ENCODE measurements around the gene UGT2B28.
"Not testable (repeated sequence)": the region's sequence is repeated elsewhere in the genome, so short reads cannot be mapped to it uniquely, and the experiment has no call there.

The UGT2B28 gene

DNA sequence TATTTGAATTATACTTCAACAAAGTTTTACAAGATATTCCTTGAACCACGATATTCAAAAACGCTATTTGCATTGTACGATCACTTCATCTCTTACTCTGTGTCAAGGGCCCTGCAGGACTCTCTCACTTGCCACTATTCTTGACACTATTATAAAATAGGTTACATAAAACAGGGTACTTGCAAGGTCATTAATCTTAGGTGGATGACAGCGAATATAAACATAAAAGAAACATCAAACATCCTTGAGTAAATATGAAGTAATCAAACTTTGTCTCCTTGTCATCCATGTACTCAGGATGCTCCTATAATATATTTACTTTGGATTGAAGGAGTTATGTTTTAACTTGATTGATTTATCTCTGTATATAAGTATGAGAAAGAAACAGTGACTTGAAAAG lies at the start of gene UGT2B28:
UGT2B28 (plus strand) TSS at position 395 of the 400 bp plus-strand sequence. CDS start 26 bp downstream, outside the sequence.
- not testable (repeated sequence) for DNase-seq (ENCODE audit: low read depth)

DNA sequence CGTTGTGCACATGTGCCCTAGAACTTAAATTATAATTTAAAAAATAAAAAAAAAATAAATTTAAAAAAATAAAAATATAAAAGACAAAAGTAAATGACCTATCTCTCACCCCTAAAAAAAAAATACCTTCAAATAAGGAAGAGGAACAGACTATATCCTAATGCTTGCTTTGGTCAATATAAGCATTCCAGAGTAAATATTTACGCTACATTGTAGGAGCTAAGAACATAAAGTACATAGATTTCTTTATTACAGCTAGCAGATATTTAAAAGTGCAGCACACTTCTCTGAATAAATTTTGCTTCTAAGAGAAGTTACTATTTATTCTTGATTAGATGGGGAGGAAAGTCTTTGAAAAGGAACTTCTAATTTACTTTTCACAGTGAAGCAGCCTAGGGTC lies 41.2 kb upstream of the UGT2B28 start:
- no peak for DNase-seq (ENCODE audit: low read depth)

DNA sequence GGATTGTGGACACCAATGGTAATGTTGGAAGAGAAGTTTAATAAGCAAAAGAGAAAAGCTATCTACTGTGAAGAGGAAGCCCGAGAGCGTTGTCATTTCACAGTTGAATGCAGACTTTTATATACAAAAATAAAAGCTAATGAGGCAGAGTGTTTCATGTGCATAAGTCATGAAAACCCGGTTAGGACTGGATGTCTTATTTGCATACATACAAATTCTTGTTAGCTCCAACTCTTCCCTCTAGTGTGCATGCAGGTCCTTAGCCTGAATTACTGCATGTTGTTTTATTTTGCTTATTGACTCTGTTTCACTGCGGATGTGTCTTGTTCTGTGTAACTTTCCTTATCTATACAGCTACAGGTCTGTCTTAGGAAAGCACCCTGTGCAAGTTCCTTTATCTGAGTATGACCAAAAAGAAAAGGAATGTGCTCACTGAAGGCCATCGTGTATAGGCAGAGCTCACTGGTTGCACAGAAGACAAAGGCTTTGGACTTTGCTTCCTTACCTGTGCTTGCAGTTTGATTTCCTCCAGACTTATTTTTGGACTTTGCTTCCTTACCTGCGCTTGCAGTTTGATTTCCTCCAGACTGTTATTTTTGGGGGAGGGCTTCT lies 40.6 kb upstream of the UGT2B28 start:
- no peak for DNase-seq (ENCODE audit: low read depth)

DNA sequence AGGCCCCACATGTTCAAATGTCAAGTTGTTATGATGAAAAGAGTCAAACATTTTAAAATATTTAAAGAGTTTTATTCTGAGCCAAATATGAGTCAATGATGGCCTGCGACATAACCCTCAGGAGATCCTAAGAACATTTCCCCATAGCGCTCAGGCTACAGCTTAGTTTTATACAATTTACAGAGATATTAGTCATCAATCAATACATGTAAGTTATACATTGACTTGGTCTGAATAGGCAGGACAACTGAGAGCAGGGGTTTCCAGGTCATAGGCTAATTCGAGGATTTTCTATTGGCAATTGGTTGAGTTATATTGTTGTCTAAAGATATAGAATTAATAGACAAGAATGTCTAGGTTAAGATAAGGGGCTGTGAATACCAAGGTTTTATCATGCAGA lies 39.5 kb upstream of the UGT2B28 start:
- not testable (repeated sequence) for DNase-seq (ENCODE audit: low read depth)

DNA sequence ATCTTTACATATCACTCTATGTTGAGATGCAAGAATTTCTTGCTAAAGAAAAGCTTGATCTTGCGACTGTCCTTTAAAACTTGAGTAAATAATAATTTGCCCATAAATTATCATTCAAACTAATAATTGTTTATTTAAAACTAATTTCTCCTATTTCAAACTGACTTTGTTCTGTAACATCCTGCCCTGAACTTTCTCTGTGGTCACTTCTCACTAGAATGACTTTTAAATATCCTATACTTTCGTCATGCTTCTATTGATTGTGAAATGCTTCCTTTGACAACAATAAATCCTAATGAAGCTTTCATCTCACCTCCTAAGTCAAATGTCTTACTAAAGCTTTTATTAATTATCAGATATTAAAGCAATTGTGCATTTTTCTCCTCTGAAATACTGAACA lies 38.5 kb upstream of the UGT2B28 start:
- DNase-seq (ENCODE audit: low read depth): not testable (repeated sequence)

DNA sequence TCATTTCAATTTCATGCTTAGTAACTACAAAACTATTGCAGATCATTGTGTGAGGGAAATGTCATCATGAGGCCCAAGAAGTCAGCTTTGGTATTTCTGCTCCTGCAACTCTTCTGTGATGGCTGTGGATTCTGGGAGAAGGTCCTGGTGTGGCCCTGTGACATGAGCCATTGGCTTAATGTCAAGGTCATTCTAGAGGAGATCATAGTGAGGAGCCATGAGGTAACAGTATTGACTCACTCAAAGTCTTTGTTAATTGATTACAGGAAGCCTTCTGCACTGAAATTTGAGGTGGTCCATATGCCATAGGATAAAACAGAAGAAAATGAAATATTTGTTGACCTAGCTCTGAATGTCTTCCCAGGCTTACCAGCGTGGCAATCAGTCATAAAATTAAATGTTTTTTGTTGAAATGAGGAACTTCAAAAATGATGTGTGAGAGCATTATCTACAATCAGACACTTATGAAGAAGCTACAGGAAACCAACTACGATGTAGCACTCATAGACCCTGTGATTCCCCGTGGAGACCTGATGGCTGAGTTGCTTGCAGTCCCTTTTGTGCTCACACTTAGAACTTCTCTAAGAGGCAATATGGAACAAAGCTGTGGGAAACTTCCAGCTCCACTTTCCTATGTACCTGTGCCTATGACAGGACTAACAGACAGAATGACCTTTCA lies 37.6 kb upstream of the UGT2B28 start:
- not testable (repeated sequence) for DNase-seq (ENCODE audit: low read depth)

DNA sequence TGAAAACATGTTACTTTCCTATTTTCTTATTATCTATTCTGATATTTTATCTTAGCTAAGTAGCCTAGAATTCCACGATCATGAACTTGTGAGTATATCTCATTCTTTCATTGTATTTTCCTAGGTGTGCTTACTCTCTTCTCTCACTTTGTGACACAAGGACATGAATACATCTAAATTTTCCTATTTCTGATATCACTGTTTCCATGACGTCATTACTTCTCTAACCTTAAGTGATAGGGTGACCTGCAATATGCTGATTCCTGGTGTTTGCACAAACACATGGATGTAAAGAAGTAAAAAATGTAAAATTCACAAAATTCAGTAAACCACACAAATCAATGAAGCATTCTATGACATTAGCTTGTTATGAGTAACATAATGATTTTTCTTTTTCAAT lies 29.4 kb upstream of the UGT2B28 start:
- DNase-seq (ENCODE audit: low read depth): not testable (repeated sequence)

DNA sequence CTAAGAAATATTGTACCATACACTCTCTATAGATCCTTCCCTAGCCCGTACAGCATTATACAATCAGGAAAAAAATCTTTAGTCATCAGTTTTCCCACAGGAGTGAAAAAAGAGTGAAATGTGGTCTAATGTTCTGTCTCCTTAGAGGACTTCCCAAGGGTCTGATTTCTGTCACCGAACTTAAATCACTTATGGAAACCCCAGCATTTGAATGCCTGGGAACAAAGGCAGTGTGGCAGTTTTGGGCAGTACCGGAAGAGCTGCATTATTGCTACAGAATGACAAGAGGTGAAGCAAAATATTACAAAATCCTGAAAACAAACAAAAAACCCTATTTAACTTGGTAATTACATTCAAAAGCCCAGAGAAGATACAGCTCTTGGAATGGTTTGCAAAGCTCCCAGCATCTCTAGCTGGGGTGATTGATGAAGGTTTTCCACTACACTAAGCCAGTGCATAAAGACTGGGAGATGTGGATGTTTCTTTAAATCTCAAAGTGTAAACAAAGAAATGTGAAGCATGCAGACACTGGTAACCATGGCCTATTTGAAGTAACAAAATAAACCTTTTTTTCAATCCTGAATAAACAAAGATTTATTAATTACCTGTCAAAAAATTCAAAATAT lies 27.0 kb upstream of the UGT2B28 start:
- DNase-seq (ENCODE audit: low read depth): not testable (repeated sequence)

DNA sequence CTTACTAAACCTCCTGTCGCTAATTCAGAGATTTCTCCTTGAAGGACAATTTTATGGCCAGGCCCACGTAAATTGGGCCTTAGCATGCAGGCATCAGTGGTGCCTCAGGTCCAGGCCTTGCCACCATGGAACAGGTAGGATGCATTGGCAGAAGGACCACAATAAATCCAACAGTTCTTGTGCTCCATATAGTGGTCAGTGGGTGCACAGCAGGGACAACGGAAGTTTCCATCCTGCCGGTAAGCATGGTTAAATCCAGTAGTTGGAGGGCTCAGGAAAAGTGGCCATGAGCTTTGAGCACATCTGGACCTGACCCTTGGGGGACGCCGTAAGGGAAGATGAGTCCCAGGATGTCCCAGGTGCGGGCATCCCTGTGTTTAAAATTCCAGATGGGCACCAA lies 11.7 kb upstream of the UGT2B28 start:
- DNase-seq (ENCODE audit: low read depth): not testable (repeated sequence)

DNA sequence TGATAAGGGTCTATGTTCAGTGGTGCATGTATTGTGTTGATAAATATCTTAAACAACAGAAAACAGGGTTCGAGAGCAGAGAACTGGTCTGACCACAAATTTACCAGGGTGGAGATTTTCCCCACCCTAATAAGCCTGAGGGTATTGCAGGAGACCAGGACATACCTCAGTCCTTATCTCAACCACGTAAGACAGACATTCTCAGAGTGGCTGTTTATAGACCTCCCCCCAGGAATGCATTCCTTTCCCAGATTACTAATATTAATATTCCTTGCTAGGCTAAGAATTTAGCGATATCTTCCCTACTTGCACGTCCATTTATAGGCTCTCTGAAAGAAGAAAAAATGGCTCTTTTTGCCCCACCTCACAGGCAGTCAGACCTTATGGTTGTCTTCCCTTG lies 16.1 kb downstream of the UGT2B28 start:
- DNase-seq (ENCODE audit: low read depth): not testable (repeated sequence)

DNA sequence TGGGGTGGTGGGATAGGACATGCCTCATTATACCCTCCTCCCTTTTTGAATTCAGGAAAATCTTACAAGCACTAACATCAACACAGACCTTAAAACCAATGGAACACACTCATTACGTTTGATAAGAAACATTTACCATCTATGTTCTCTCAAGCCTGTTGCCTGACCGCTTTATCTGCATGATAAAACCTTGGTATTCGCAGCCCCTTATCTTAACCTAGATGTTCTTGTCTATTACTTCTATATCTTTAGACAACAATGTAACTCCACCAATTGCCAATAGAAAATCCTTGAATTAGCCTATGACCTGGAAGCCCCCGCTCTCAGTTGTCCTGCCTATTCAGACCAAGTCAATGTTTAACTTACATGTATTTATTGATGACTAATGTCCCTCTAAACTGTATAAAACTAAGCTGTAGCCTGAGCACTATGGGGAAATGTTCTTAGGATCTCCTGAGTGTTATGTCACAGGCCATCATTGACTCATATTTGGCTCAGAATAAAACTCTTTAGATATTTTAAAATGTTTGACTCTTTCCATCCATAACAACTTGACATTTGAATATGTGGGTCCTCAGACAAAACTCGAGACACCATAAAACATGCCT lies 28.3 kb downstream of the UGT2B28 start:
- not testable (repeated sequence) for DNase-seq (ENCODE audit: low read depth)

DNA sequence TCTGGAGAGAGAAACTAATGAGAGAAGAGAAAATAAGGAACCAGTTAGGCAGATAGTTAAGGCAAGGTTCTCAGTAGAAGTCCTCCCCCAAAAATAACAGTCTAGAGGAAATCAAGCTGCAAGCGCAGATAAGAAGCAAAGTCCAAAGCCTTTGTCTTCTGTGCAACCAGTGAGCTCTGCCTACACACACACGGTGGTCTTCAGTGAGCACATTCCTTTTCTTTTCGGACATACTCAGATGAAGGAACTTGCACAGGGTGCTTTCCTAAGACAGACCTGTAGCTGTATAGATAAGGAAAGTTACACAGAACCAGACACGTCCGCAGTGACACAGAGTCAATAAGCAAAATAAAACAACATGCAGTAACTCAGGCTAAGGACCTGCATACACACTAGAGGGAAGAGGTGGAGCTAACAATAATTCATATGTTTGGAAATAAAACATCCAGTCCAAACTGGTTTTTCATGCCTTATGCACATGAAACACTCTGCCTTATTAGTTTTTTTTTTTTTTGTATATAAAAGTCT lies 29.3 kb downstream of the UGT2B28 start:
- DNase-seq (ENCODE audit: low read depth): not testable (repeated sequence)

DNA sequence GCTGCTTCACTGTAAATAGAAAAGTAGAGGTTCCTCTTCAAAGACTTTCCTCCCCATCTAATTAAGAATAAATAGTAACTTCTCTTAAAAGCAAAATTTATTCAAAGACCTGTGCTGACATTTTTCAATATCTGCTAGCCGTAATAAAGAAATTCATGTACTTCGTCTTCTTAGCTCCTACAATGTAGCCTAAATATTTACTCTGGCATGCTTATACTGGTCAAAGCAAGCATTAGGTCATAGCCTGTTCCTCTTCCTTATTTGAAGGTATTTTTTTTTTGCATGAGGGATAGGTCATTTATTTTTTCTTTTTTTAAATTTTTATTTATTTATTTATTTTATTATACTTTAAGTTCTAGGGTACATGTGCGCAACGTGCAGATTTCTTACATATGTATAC lies 30.0 kb downstream of the UGT2B28 start:
- not testable (repeated sequence) for DNase-seq (ENCODE audit: low read depth)

DNA sequence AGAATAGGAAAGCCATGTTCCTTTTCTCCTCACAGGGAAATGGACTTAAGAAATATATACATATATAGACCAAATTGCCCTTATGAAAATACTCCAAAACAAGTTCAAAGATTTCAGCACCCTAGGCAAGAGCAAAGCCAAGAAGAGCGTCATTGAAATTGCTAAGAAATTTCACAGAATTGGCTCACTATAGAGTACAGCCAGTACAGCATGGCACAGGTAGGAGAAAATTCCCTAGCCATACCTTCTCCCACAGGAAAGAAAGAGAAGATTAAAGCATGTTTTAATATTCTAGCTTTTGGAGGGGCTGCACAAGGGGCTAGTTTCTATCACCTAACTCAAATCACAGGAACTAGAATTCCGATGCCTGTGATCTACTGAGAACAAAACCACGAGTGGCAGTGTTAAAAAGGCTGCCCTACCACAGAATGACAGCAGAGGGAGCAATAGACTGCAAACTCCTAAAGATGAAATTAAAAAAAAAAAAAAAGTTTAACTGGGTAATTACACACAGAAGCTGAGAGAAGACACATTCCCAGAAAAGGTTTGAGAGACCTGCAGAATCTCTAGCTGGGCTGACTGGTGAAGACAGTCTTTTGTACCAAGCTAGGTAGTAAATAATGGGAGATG lies 37.5 kb downstream of the UGT2B28 start:
- DNase-seq (ENCODE audit: low read depth): not testable (repeated sequence)

DNA sequence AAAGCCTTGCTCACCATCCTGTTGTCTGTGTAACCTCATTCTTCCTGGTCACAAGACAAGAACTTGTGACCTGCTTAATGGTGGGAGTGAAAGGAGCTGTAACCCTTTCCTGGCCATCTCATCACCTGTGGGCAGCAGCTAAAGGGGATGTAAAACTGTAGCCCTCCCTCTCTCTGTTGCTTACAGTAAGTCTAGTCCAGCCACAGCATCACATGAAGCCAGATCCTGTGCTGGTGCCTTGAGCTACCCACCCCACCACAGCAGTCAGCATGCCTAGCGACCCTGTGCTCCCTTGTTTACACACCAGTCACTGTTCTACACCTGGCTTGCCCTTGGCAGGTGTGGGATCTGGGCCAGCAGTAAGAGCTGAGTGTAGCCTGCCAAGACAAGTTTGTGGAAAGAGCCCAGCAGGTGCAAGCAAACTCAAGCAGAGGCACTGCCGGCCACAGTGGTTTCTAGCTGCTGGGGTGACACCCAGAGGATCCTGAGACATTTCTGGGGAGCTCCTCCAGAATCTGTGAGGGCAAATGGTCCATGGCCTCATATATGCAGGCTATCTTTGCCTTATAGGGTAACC lies 41.0 kb downstream of the UGT2B28 start:
- no peak for DNase-seq (ENCODE audit: low read depth)

DNA sequence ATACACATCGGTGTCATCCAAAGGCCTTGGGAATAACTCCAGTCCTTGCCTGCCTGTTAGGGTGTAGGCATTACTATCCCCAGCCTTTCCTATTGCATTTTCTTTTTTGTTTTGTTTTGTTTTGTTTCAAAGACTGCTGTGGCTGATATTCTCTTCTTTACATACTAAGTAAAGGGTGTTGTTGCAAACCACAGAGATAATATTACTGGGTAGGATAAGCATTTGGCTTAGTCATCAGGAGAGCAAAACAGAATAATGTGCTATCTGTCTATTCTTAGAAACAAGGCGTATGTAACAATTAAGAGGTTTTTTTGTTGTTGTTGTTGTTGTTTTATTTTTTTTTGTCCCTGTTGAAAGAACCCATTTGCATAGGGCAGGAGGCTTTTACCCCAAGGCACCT lies 41.8 kb downstream of the UGT2B28 start:
- no peak for DNase-seq (ENCODE audit: low read depth)

DNA sequence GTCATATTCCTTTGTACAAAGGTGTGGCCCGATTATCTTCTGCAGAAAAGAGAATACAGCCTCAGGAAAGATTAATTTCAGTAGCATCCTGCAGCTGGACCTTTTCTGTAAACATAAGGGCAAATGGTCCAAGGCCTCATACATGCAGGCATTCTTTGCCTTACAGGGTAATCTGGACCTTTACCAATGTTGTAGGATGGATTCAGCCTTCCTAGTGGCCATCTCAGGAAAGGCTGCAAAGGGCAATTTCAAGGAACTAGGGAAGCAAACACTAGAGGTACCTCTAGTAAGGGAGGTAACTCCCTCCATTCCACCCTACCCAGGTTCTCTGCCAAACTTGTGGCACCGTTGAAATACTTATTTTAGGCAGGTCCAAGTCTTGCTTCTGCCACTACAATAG lies 43.0 kb downstream of the UGT2B28 start:
- no peak for DNase-seq (ENCODE audit: low read depth)

DNA sequence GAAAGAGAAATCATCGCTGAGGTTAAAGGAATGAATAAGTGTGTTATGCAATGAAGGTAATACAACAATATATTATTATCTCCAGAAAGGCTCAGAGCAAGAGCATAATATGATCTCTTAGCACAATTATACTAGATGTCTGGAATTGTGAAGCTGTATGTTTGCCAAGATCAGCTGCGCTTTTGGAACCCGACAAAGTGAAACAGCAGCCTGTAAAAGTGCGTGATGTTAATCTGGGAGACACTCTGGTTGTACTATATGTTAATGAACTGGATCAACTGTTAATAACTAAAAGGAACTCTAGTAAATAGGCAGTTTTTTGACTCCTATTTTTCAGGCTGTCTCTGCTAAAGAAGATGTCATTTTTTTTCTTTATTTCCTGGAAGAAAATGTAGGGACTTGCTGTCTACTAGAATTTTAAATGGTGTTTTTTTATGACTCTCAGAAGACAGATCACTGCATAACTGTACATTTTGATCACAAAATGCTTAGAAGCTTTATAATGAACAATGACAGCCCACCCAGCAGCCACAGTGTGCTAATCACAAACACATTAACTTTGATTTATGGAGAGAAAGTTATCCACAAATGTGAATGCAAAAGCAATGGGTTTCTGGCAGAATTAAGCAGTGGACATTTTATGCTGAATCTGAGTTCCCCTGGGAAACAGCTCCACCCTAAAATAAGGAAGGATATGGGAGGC lies 50.2 kb downstream of the UGT2B28 start:
- DNase-seq (ENCODE audit: low read depth): no peak

DNA sequence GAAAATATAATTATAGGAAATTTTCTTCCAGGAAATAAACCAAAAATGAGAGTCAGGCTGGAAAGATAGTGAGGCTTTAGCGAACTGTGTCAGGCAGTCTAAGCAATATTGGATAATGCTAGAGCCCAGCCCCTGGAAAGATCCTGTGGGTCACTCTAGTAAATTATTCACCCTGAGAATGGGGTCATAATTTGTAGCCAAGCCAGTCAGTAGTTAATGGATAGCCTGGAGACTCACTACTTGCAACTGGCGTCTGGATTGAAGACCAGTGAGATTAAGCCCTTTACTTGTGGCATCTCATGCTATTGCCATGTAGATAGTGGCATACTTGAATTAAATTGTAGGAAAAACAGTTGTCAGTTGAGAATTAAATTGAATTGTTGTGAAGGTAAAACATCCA lies 51.0 kb downstream of the UGT2B28 start:
- not testable (repeated sequence) for DNase-seq (ENCODE audit: low read depth)

DNA sequence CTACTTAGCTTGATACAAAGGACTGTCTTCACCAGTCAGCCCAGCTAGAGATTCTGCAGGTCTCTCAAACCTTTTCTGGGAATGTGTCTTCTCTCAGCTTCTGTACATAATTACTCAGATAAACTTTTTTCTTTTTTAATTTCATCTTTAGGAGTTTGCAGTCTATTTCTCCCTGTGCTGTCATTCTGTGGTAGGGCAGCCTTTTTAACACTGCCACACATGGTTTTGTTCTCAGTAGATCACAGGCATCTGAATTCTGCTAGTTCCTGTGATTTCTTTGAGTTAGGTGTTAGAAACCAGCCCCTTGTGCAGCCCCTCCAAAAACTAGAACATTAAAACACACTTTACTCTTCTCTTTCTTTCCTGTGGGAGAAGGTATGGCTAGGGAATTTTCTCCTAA lies 55.2 kb downstream of the UGT2B28 start:
- not testable (repeated sequence) for DNase-seq (ENCODE audit: low read depth)

DNA sequence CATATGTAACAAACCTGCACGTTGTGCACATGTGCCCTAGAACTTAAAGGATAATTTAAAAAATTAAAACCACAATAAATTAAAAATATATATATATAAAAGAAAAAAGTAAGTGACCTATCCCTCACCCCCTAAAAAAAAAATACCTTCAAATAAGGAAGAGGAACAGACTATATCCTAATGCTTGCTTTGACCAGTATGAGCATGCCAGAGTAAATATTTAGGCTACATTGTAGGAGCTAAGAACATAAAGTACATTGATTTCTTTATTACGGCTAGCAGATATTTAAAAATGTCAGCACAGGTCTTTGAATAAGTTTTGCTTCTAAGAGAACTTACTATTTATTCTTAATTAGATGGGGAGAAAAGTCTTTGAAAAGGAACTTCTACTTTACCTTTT lies 62.8 kb downstream of the UGT2B28 start:
- not testable (repeated sequence) for DNase-seq (ENCODE audit: low read depth)

All from activated T-cell treated with anti-CD3 and anti-CD28 coated beads for 24 hours (primary cell).